ENCODE results near the gene VPS52.
A peak's percentile ranks its signal among the peaks of the same experiment; 100 is the strongest.
"Not testable (repeated sequence)": the region's sequence is repeated elsewhere in the genome, so short reads cannot be mapped to it uniquely, and the experiment has no call there.

VPS52 gene

DNA sequence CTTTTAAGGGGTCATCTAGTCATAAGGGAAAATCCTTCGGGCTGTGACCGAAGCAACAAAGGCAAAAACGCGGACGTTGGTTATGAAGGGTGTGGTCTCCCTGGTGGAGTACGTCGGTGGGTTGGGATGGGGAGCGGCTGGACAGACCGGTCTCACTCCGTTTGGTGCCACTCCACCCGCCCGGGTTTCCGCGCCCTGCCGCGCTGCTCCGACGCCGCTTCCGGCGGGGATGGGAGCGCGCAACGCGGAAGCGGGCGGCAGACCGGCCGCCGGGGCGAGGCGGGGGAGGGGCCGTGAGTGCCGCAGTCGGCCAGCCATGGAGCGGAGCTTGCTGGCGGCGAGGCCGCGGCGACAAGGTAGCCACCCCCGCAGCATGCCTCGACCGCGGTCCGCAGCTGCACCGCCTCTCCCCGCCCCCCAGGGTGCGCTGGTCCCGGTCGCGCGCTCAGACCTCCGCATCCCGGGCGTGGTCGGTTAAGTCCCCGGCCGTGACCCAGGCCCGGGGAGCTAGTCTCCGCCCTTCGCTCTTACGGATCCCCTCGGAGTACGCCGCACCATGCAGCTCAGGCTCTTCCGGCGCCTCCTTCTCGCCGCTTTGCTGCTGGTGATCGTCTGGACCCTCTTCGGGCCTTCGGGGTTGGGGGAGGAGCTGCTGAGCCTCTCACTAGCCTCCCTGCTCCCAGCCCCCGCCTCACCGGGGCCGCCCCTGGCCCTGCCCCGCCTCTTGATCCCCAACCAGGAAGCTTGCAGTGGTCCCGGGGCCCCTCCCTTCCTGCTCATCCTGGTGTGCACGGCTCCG lies 5.4 kb upstream of the VPS52 start, which contains the start of gene B3GALT4:
TSS of gene B3GALT4 (plus strand) at position 260 of the 799 bp plus-strand sequence. CDS start at position 557, 297 bp downstream.
- Histone ChIP-seq H3K4me3 (ENCODE audit: low read length) (peak within 1 kb of the TSS; percentile 78), H3K4me1 (ENCODE audit: control insufficient read depth, low read depth, low read length) (peaks cover 15% of the 10 kb centered on the region), H3K27ac (ENCODE audit: low read length) (peak within 1 kb of the TSS; percentile 51), H3K9ac (ENCODE audit: low read length) (peak within 1 kb of the TSS; percentile 73), H3K36me3 (ENCODE audit: control insufficient read depth, low read depth, low read length) (peaks cover 55% of the 10 kb centered on the region), H3K27me3 (ENCODE audit: control insufficient read depth, insufficient read depth, low read length) (no peaks in the 10 kb centered on the region), H3K9me3 (ENCODE audit: control insufficient read depth, low read depth, low read length) (no peaks in the 10 kb centered on the region)

DNA sequence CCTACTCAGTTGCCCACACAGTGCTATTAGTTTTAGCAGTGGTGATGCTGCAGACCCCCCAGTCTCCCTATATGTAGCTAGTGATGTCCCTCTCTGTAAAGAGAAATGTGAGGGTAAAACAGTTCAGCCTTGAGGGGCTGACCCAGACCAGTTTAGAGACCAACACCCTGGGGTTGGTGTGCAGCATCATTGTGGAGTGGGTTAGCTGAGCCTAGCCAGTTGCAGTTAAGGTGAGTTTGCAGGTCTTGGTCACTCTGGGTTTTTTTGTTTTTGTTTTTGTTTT lies 4.8 kb upstream of the VPS52 start:
- H3K27ac ChIP-seq (ENCODE audit: low read length), result peak overlapping the region; percentile 51
- H3K9ac ChIP-seq (ENCODE audit: low read length), result peak overlapping the region; percentile 73
- peaks cover 55% of the 10 kb centered on the region for H3K36me3 ChIP-seq (ENCODE audit: control insufficient read depth, low read depth, low read length)
- no peaks in the 10 kb centered on the region for H3K27me3 ChIP-seq (ENCODE audit: control insufficient read depth, insufficient read depth, low read length)
- H3K4me1 ChIP-seq (ENCODE audit: control insufficient read depth, low read depth, low read length), result peaks cover 15% of the 10 kb centered on the region
- H3K9me3 ChIP-seq (ENCODE audit: control insufficient read depth, low read depth, low read length), result no peaks in the 10 kb centered on the region
- H3K4me3 ChIP-seq (ENCODE audit: low read length), result peak overlapping the region; percentile 78

DNA sequence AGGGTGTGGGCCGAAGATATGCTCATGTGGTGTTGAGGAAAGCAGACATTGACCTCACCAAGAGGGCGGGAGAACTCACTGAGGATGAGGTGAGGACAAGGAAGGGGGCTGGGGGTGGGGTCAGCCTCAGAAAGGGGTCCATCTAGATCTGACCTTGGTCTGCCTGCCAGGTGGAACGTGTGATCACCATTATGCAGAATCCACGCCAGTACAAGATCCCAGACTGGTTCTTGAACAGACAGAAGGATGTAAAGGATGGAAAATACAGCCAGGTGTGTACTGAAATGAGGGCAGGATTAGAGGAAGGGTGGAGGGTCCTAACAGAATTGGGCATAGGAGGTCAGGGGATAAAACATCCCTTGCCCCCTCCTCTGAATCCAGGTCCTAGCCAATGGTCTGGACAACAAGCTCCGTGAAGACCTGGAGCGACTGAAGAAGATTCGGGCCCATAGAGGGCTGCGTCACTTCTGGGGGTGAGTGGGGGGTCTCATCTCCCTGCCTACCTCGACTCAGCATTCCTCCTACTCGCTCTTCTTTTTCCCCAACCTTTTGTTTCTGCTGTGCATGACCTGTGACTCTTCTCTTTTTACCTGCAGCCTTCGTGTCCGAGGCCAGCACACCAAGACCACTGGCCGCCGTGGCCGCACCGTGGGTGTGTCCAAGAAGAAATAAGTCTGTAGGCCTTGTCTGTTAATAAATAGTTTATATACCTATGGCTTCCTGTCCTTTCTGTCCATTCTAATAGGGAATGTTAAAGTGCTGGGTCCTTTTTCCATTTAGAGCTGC lies 4.3 kb upstream of the VPS52 start:
- H3K27me3 ChIP-seq (ENCODE audit: control insufficient read depth, insufficient read depth, low read length); H3K9me3 ChIP-seq (ENCODE audit: control insufficient read depth, low read depth, low read length): not testable (repeated sequence)
- peaks cover 15% of the 10 kb centered on the region for H3K4me1 ChIP-seq (ENCODE audit: control insufficient read depth, low read depth, low read length)
- H3K36me3 ChIP-seq (ENCODE audit: control insufficient read depth, low read depth, low read length), result peaks cover 50% of the 10 kb centered on the region
- peak overlapping the region; percentile 78 for H3K4me3 ChIP-seq (ENCODE audit: low read length)
- peak overlapping the region; percentile 73 for H3K9ac ChIP-seq (ENCODE audit: low read length)
- peak overlapping the region; percentile 51 for H3K27ac ChIP-seq (ENCODE audit: low read length)

DNA sequence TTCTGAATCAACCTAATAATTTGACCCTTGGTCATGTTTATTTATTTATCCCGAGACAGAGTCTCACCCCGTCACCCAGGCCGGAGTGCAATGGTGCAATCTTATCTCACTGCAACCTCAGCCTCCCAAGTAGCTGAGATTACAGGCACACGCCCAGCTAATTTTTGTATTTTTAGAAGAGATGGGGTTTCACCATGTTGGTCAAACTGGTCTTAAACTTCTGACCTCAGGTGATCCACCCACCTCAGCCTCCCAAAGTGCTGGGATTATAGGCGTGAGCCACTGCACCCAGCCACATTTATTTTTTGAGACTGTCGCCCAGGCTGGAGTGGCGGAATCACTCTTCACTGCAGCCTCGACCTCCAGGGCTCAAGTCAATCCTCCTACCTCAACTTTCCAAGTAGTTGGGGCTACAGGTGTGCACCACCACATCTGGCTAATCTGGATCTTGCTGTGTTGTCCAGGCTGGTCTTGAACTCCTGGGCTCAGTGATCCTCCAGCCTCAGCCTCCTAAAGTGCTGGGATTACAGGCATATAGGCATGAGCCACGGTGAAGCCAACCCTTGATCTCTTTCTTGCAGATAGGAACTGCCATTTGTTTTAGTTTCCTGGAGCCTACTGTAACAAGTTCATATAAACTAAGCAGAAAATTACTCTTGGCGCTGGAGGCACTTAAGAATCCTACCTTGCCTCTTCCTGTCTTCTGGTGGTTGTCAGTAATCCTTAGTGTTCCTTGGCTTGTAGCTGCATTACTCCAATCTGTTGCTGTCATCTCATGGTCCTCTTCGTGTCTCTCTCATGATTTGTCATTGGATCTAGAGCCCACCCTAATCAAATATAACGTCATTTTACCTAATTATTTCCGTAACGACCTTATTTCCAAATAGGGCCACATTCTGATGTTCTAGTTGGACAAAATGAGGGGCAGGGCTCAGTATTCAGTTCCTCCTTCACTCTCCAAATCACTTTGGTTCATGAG lies 2.5 kb upstream of the VPS52 start:
- no peak overlapping the region for H3K27ac ChIP-seq (ENCODE audit: low read length)
- H3K36me3 ChIP-seq (ENCODE audit: control insufficient read depth, low read depth, low read length), result peaks cover 41% of the 10 kb centered on the region
- no peaks in the 10 kb centered on the region for H3K9me3 ChIP-seq (ENCODE audit: control insufficient read depth, low read depth, low read length)
- peaks cover 15% of the 10 kb centered on the region for H3K4me1 ChIP-seq (ENCODE audit: control insufficient read depth, low read depth, low read length)
- H3K27me3 ChIP-seq (ENCODE audit: control insufficient read depth, insufficient read depth, low read length), result no peaks in the 10 kb centered on the region
- H3K9ac ChIP-seq (ENCODE audit: low read length), result peak overlapping the region; percentile 8
- peak overlapping the region; percentile 78 for H3K4me3 ChIP-seq (ENCODE audit: low read length)

DNA sequence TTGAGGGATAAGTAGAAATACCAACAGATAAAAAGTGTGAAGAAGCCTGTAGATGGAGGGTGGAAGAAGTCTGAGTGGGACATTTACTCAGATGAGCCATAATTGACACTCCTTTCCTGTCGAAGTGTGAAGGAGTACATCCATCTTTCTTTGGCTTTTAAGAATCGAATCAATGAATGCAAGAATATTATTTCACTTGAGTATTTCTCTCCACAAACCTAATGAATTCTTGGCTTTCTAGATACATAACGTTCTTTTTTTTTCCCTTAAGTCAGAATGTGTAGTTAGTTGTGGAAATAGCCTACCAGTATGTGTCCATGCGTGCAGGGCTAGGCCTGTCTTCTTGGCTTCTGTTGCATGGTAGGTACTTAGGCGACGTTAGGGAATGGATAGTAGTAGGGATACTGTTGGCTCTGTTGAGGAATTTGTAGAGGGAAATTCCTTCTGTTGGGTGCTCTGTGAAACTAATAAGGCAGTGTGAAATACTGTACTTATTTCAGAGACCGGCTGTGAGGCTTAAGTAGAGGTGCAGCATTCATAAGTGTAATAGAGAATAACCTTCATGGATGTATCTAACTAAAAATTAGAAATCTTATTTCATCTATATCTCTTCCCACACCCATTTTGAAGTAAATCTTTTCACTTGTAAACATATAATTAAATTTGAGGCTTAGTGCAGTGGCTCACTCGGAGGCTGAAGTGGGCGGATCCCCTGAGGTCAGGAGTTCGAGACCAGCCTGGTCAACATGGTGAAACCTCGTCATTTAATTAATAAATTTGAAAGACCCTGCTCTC lies 1.6 kb upstream of the VPS52 start:
- H3K36me3 ChIP-seq (ENCODE audit: control insufficient read depth, low read depth, low read length), result peaks cover 44% of the 10 kb centered on the region
- H3K9me3 ChIP-seq (ENCODE audit: control insufficient read depth, low read depth, low read length), result no peaks in the 10 kb centered on the region
- no peak overlapping the region for H3K27ac ChIP-seq (ENCODE audit: low read length)
- H3K9ac ChIP-seq (ENCODE audit: low read length), result peak overlapping the region; percentile 87
- peaks cover 15% of the 10 kb centered on the region for H3K4me1 ChIP-seq (ENCODE audit: control insufficient read depth, low read depth, low read length)
- H3K27me3 ChIP-seq (ENCODE audit: control insufficient read depth, insufficient read depth, low read length), result no peaks in the 10 kb centered on the region
- H3K4me3 ChIP-seq (ENCODE audit: low read length), result peak overlapping the region; percentile 78

DNA sequence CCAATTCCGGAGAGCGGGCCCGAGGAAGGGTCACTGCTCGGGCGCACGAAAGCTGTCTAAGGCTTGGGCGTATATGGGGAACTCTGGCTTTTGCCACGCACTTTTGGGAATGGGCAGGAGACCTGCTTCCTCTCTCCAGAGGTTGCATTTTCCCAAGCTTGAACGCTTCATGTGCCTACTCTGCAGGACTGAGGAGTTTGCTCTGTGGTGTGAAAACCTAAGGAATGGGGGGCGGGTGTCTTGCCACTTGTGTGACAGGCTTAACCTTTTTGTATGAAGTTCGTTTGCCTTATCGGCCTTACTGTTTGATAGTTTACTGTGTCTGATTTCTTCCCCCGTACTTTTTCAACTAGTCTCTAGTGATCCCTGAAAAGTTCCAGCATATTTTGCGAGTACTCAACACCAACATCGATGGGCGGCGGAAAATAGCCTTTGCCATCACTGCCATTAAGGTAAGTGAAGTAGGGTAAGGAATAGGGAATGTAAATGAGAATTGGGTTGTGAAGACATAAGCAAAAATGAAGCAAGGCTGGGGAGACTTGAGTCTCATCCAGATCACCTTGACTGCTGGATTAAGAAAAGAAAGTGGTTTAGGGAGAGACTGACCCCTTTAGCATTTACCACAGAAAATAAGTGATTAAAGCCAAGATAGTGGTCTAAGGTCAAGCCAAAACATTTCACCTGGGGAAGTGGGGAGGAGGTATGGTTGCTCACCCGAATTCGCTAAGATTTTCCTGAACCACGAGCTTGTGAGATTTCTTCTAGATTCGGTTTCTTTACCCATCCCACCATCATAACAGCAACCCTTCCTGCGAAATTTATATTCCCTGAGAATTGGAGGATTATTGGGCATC lies 826 bp upstream of the VPS52 start:
- H3K27ac ChIP-seq (ENCODE audit: low read length), result peak overlapping the region; percentile 50
- no peaks in the 10 kb centered on the region for H3K27me3 ChIP-seq (ENCODE audit: control insufficient read depth, insufficient read depth, low read length)
- peak overlapping the region; percentile 78 for H3K4me3 ChIP-seq (ENCODE audit: low read length)
- H3K4me1 ChIP-seq (ENCODE audit: control insufficient read depth, low read depth, low read length), result peaks cover 12% of the 10 kb centered on the region
- H3K9ac ChIP-seq (ENCODE audit: low read length), result peak overlapping the region; percentile 87
- H3K36me3 ChIP-seq (ENCODE audit: control insufficient read depth, low read depth, low read length), result peaks cover 52% of the 10 kb centered on the region
- H3K9me3 ChIP-seq (ENCODE audit: control insufficient read depth, low read depth, low read length), result no peaks in the 10 kb centered on the region

DNA sequence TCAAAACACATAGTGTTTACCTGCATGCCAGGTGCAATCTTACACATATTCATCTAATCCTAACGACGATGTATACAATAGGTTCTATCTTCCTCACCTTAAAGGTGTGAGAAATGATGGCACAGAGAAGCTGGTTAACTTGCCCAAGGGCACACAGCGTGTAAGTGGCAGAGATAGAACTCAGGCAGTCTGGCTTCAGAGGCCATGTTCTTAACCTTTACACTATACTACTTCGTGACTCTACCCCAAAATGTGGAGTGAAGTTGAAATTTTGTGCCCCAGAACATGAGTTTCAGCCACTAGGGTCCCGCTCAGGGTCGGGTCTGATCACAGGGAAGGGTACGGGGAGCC lies 584 bp downstream of the VPS52 start:
- Histone ChIP-seq H3K9ac (ENCODE audit: low read length) (peak overlapping the region; percentile 87), H3K27ac (ENCODE audit: low read length) (peak overlapping the region; percentile 95), H3K27me3 (ENCODE audit: control insufficient read depth, insufficient read depth, low read length) (no peaks in the 10 kb centered on the region), H3K9me3 (ENCODE audit: control insufficient read depth, low read depth, low read length) (no peaks in the 10 kb centered on the region), H3K4me3 (ENCODE audit: low read length) (peak overlapping the region; percentile 78), H3K4me1 (ENCODE audit: control insufficient read depth, low read depth, low read length) (peaks cover 12% of the 10 kb centered on the region), H3K36me3 (ENCODE audit: control insufficient read depth, low read depth, low read length) (peaks cover 60% of the 10 kb centered on the region)

DNA sequence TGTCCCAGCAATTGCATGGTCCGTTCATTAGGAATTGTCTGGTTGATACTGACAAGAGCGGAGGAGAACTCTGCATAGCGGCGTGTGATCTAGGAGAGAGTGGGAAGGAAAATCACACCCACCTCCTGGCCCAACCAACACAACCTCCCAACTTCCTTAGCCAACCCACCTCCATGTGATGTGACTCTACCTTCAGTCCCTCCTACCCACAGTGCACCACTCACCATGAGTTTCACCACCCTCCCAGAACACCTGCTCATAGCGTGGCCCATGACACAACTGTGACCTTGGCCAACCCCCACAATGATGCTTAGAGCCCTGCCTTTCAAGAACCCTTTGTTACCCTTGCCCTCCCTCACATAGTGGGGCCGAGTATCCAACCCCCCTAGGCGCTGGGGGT lies 7.7 kb downstream of the VPS52 start:
- no peaks in the 10 kb centered on the region for H3K4me1 ChIP-seq (ENCODE audit: control insufficient read depth, low read depth, low read length)
- H3K9ac ChIP-seq (ENCODE audit: low read length), result no peak overlapping the region
- no peaks in the 10 kb centered on the region for H3K27me3 ChIP-seq (ENCODE audit: control insufficient read depth, insufficient read depth, low read length)
- no peak overlapping the region for H3K4me3 ChIP-seq (ENCODE audit: low read length)
- H3K27ac ChIP-seq (ENCODE audit: low read length), result no peak overlapping the region
- peaks cover 49% of the 10 kb centered on the region for H3K36me3 ChIP-seq (ENCODE audit: control insufficient read depth, low read depth, low read length)
- H3K9me3 ChIP-seq (ENCODE audit: control insufficient read depth, low read depth, low read length), result no peaks in the 10 kb centered on the region

DNA sequence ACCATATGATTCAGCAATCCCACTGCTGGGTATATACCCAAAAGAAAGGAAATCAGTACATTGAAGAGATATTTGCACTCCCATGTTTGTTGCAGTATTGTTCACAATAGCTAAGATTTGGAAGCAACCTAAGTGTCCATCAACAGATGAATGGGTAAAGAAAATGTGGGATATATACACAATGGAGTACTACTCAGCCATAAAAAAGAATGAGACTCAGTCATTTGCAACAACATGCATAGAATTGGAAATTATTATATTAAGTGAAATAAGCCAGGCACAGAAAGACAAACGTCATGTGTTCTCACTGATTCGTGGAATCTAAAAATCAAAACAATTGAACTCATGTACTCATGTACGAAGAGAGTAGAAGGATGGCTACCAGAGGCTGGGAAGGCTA lies 9.2 kb downstream of the VPS52 start:
- not testable (repeated sequence) for H3K4me1 ChIP-seq (ENCODE audit: control insufficient read depth, low read depth, low read length); H3K27me3 ChIP-seq (ENCODE audit: control insufficient read depth, insufficient read depth, low read length); H3K9me3 ChIP-seq (ENCODE audit: control insufficient read depth, low read depth, low read length); H3K27ac ChIP-seq (ENCODE audit: low read length); H3K4me3 ChIP-seq (ENCODE audit: low read length); H3K9ac ChIP-seq (ENCODE audit: low read length)
- H3K36me3 ChIP-seq (ENCODE audit: control insufficient read depth, low read depth, low read length), result peaks cover 42% of the 10 kb centered on the region

DNA sequence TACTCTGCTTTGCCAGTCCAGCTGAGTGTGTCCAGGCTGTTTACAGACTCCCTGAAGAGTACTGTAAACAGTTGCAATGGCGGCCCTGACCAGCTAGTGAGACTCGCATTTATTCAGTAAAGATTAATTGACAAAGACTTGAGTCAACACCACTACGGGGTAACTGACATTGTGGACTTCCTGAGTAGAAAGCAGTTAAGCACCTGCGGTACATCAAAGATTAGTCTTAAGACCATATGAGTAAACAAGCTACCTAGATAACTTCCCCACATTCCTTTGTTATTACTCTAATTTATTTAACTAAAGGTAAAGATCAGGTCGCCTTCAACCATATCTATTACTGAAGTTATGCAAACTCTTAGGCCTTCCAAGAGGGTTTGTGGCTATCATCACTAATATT lies 12.6 kb downstream of the VPS52 start:
- Histone ChIP-seq H3K9ac (ENCODE audit: low read length) (no peak overlapping the region), H3K4me1 (ENCODE audit: control insufficient read depth, low read depth, low read length) (no peaks in the 10 kb centered on the region), H3K9me3 (ENCODE audit: control insufficient read depth, low read depth, low read length) (no peaks in the 10 kb centered on the region), H3K4me3 (ENCODE audit: low read length) (no peak overlapping the region), H3K27me3 (ENCODE audit: control insufficient read depth, insufficient read depth, low read length) (no peaks in the 10 kb centered on the region), H3K36me3 (ENCODE audit: control insufficient read depth, low read depth, low read length) (peaks cover 24% of the 10 kb centered on the region), H3K27ac (ENCODE audit: low read length) (no peak overlapping the region)
